Activated B cell treated with CpG ODN at 0.5 μM for 24 hours (primary cell): ENCODE results near the gene BMP5. TPM values are rescaled to one million over a fixed set of nuclear protein-coding genes. Genes with fewer than 3 reads are reported as not detected.
"Not testable (repeated sequence)": the region's sequence is repeated elsewhere in the genome, so short reads cannot be mapped to it uniquely, and the experiment has no call there.

ENCODE experiments used
- ATAC-seq: fragments of 200-7000 bp; cut with Tn5 transposase; one replicate; pipeline ENCODE4 v1.10.0; 2021; ENCODE audit warnings: low read depth, mild to moderate bottlenecking, moderate library complexity
- CTCF ChIA-PET: fragments of 350-600 bp; sonication (Branson Sonifier 250); formaldehyde crosslinking; loops from one replicate; lab custom pipeline; 2021; ENCODE audit warnings: antibody characterized with exemption; lab: Charles Lee
- POLR2A ChIA-PET: fragments of 350-600 bp; sonication (Branson Sonifier 250); formaldehyde crosslinking; loops from one replicate; lab custom pipeline; 2021; ENCODE audit warnings: antibody characterized with exemption; lab: Charles Lee
- DNase-seq: peaks from one replicate; pipeline ENCODE4 v3.0.0; 2022
- H3K27ac Mint-ChIP-seq: one replicate; pipeline ENCODE4 v1.8.0; 2020; ENCODE audit warnings: mixed read lengths
- H3K27me3 Mint-ChIP-seq: one replicate; pipeline ENCODE4 v1.8.0; 2021; ENCODE audit warnings: mixed read lengths
- H3K36me3 Mint-ChIP-seq: one replicate; pipeline ENCODE4 v1.8.0; 2021; ENCODE audit warnings: low read depth, mixed read lengths
- H3K4me1 Mint-ChIP-seq: one replicate; pipeline ENCODE4 v1.8.0; 2021; ENCODE audit warnings: mixed read lengths
- H3K4me3 Mint-ChIP-seq: one replicate; pipeline ENCODE4 v1.8.0; 2020; ENCODE audit warnings: mild to moderate bottlenecking, mixed read lengths
- H3K9me3 Mint-ChIP-seq: one replicate; pipeline ENCODE4 v1.8.0; 2020; ENCODE audit warnings: mixed read lengths
- intact Hi-C: fragments of 100-400 bp; cut with micrococcal nuclease; formaldehyde crosslinking; loops from one replicate; pipeline ENCODE4 v1.15.1; 2024
- total RNA-seq: library from RNA; stranded (reverse); gene quantifications from 2 replicates; pipeline ENCODE4 v1.2.3, GENCODE V29; 2022
- TF ChIP-seq, protein P1 (sequence below): fragments of 200-600 bp; IDR thresholded peaks from one replicate; pipeline ENCODE4 v1.8.0; 2022; ENCODE audit warnings: antibody characterized with exemption, mild to moderate bottlenecking

Gene BMP5
- total RNA-seq, 1 donor from 2014 or later: not detected

DNA sequence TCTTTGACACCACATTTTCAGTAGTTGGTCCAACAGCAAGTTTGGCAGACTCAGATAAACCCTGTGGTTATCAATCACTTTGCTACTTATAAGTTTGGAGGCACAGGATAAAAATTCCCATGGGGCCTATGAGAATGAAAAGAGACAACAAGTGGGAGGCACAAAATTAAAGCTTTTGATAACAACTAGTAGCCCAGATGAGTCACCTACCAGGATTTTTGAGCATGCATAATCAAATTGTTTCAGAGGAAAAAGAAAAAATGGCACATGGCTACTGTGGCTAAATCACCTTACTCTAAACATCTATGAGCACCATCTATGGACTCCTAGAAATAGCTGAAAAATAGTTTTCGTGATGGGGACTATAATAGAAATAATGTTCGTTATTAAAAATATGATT lies 40.8 kb upstream of the BMP5 start:
- intact Hi-C loops: no loop called here
- Mint-ChIP-seq H3K36me3 (no peaks in the 10 kb centered on the region), H3K4me1 (no peaks in the 10 kb centered on the region), H3K27me3 (no peaks in the 10 kb centered on the region), H3K27ac (no peak overlapping the region), H3K9me3 (peaks cover 4% of the 10 kb centered on the region), H3K4me3 (no peak overlapping the region)
- CTCF ChIA-PET: no interaction called here
- ATAC-seq (no peak), DNase-seq (no peak)
- POLR2A ChIA-PET: no interaction called here
- TF ChIP-seq, protein P1, sequence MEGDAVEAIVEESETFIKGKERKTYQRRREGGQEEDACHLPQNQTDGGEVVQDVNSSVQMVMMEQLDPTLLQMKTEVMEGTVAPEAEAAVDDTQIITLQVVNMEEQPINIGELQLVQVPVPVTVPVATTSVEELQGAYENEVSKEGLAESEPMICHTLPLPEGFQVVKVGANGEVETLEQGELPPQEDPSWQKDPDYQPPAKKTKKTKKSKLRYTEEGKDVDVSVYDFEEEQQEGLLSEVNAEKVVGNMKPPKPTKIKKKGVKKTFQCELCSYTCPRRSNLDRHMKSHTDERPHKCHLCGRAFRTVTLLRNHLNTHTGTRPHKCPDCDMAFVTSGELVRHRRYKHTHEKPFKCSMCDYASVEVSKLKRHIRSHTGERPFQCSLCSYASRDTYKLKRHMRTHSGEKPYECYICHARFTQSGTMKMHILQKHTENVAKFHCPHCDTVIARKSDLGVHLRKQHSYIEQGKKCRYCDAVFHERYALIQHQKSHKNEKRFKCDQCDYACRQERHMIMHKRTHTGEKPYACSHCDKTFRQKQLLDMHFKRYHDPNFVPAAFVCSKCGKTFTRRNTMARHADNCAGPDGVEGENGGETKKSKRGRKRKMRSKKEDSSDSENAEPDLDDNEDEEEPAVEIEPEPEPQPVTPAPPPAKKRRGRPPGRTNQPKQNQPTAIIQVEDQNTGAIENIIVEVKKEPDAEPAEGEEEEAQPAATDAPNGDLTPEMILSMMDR: no peak

DNA sequence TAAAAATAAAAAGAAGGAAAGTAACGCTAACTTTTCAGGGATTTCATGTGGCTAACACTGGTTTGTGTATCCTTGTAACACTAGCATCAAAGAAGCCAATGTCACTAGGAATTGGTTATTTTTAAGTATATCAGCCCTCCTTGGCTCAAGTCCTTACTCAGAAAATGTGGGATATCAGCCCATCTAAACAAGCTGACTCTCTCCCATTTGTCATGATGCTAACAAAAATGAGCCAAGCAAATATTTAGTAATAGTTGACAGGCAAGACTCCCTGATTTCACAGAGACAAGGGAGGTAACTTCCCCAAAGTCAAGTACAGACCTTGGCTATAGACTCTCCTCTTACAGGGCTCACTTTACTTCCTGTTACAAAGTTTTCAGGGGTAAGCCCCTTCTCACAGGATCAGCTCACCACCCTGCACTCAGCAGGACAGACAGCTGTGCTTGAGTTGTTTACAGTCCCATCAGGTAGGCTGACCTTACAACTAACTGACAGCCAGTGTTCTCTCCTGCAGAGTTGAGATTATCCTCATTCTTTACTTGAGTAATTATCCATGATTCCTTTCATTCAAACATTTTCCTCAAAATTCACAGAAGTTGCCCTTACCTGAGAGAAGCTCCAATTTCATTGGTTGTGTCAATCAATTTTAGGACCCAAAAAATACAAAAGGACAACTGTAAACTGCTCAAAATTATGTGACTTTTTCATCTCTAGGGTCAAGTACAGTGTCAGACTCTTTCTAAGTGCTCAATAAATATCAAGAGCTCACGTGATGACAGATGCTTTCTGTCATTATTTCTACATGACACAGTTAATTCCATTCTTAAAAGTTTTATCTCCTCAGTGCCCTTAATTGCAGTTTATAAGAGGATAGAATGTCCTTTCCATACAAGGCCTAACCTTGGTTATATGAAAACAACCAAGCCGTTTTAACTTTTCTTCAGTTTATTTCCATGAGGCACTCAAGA lies 38.1 kb upstream of the BMP5 start:
- intact Hi-C loops: no loop called here
- DNase-seq (no peak), ATAC-seq (no peak)
- no peak overlapping the region for H3K27ac Mint-ChIP-seq
- ChIA-PET POLR2A (no interaction called here), CTCF (no interaction called here)
- no peaks in the 10 kb centered on the region for H3K36me3 Mint-ChIP-seq
- H3K9me3 Mint-ChIP-seq: peaks cover 3% of the 10 kb centered on the region
- no peaks in the 10 kb centered on the region for H3K27me3 Mint-ChIP-seq
- no peak overlapping the region for H3K4me3 Mint-ChIP-seq
- TF ChIP-seq, protein P1: no peak
- no peaks in the 10 kb centered on the region for H3K4me1 Mint-ChIP-seq

DNA sequence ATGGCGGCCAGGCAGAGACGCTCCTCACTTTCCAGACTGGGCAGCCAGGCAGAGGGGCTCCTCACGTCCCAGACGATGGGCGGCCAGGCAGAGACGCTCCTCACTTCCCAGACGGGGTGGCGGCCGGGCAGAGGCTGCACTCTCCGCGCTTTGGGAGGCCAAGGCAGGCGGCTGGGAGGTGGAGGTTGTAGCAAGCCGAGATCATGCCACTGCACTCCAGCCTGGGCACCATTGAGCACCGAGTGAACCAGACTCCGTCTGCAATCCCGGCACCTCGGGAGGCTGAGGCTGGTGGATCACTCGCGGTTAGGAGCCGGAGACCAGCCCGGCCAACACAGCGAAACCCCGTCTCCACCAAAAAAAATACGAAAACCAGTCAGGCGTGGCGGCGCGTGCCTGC lies 35.1 kb upstream of the BMP5 start:
- DNase-seq, intact Hi-C loops, POLR2A ChIA-PET, H3K27me3 Mint-ChIP-seq, H3K27ac Mint-ChIP-seq, H3K9me3 Mint-ChIP-seq, H3K4me3 Mint-ChIP-seq, H3K4me1 Mint-ChIP-seq, CTCF ChIA-PET, H3K36me3 Mint-ChIP-seq, ATAC-seq: not testable (repeated sequence)

DNA sequence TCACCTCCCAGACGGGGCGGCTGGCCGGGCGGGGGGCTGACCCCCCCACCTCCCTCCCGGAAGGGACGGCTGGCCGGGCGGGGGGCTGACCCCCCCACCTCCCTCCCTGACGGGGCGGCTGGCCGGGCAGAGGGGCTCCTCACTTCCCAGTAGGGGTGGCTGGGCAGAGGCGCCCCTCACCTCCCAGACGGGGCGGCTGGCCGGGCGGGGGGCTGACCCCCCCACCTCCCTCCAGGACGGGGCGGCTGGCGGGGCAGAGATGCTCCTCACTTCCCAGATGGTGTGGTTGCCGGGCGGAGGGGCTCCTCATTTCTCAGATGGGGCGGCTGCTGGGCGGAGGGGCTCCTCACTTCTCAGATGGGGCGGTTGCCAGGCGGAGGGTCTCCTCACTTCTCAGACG lies 34.5 kb upstream of the BMP5 start:
- H3K36me3 Mint-ChIP-seq, H3K27ac Mint-ChIP-seq, DNase-seq, POLR2A ChIA-PET, H3K4me3 Mint-ChIP-seq, H3K4me1 Mint-ChIP-seq, CTCF ChIA-PET, H3K9me3 Mint-ChIP-seq, ATAC-seq, intact Hi-C loops, H3K27me3 Mint-ChIP-seq: not testable (repeated sequence)

DNA sequence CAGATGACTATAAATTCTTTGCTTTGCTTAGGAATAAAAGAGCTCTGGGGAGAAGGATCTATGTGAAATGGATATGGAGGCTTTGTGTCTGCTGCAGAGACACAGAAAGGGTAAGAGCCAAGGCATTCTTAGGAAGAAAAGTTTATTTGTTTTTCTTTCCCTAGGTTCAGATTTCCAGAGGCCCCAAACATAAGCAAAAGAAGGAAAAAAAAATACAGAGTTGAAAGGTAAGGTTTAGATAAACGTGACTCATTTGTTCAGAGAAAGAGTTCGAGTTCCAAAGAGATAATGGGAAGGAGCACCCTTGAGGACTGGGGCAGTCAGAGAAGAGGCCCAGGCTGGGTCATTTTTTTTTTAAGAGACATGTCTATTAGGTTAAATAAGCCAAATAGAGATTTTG lies 27.4 kb upstream of the BMP5 start:
- ATAC-seq (no peak), DNase-seq (no peak)
- ChIA-PET CTCF (no interaction called here), POLR2A (no interaction called here)
- Mint-ChIP-seq H3K4me3 (no peak overlapping the region), H3K36me3 (no peaks in the 10 kb centered on the region), H3K9me3 (no peaks in the 10 kb centered on the region), H3K27me3 (no peaks in the 10 kb centered on the region), H3K27ac (no peak overlapping the region), H3K4me1 (no peaks in the 10 kb centered on the region)
- TF ChIP-seq, protein P1: no peak
- intact Hi-C loops: no loop called here

DNA sequence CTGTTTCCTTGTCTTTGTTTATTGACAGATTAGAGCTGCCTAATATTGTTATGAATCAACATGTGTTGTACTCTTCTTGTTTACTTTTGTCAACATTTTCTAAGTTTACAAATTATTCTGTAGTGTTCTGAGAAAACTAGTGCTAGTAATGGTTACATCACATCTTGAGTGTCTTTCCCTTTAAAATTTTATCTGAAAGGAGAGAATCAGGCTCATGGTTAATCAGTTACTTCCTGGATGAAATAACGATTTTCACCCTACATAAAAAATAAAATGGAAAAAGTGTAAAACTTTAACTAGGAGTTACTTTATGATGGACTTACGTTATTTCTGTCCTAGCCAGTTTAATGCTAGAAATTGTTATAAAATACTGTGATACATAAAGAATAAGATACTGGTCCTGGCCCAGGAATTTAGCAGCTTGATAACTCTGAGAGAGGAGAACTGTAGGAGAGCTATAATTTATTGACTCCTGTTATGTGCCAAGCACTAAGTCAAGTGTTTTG lies 26.4 kb upstream of the BMP5 start:
- H3K27me3 Mint-ChIP-seq: no peaks in the 10 kb centered on the region
- H3K4me1 Mint-ChIP-seq: no peaks in the 10 kb centered on the region
- H3K27ac Mint-ChIP-seq: no peak overlapping the region
- H3K36me3 Mint-ChIP-seq: no peaks in the 10 kb centered on the region
- ATAC-seq (no peak), DNase-seq (no peak)
- H3K9me3 Mint-ChIP-seq: peaks cover 2% of the 10 kb centered on the region
- no peak overlapping the region for H3K4me3 Mint-ChIP-seq
- ChIA-PET POLR2A (no interaction called here), CTCF (no interaction called here)
- TF ChIP-seq, protein P1: no peak
- intact Hi-C loops: no loop called here
